Calu3 (cell line): Measurements from ENCODE around the gene TBL2. TPM values are rescaled to one million over a fixed set of nuclear protein-coding genes. Genes with fewer than 3 reads are reported as not detected.
"Not testable (repeated sequence)": the region's sequence is repeated elsewhere in the genome, so short reads cannot be mapped to it uniquely, and the experiment has no call there.

ENCODE experiments used
- BruUV-seq: library from RNA; stranded (reverse); fragments of 400-500 nt; replicated peaks from 2 replicates; lab custom pipeline; 2021; lab: Mats Ljungman, UMichigan
- CTCF ChIA-PET: fragments of 300-600 bp; sonication (Branson Sonifier 250); formaldehyde crosslinking; loops from one replicate; lab custom pipeline; 2022; ENCODE audit warnings: antibody characterized with exemption; lab: Charles Lee
- DNase-seq: peaks from one replicate; pipeline ENCODE4 v3.0.0; 2022
- H3K27ac Mint-ChIP-seq: one replicate; pipeline ENCODE4 v1.8.0; 2022; ENCODE audit warnings: mixed read lengths; ENCODE audit not compliant: unreplicated experiment
- H3K27me3 Mint-ChIP-seq: one replicate; pipeline ENCODE4 v1.8.0; 2022; ENCODE audit warnings: mixed read lengths; ENCODE audit not compliant: unreplicated experiment
- H3K36me3 Mint-ChIP-seq: one replicate; pipeline ENCODE4 v1.8.0; 2022; ENCODE audit warnings: mild to moderate bottlenecking, moderate library complexity, mixed read lengths; ENCODE audit not compliant: insufficient read depth, unreplicated experiment
- H3K4me1 Mint-ChIP-seq: one replicate; pipeline ENCODE4 v1.8.0; 2022; ENCODE audit warnings: mild to moderate bottlenecking, low read depth, mixed read lengths; ENCODE audit not compliant: unreplicated experiment
- H3K4me3 Mint-ChIP-seq: one replicate; pipeline ENCODE4 v1.8.0; 2022; ENCODE audit warnings: mild to moderate bottlenecking, low read depth, moderate library complexity, mixed read lengths; ENCODE audit not compliant: unreplicated experiment
- H3K9me3 Mint-ChIP-seq: one replicate; pipeline ENCODE4 v1.8.0; 2022; ENCODE audit warnings: low read depth, mixed read lengths; ENCODE audit not compliant: unreplicated experiment
- CTCF ChIP-seq: fragments of 200-600 bp; IDR thresholded peaks from one replicate; pipeline ENCODE4 v1.8.0; 2022; ENCODE audit warnings: antibody characterized with exemption; ENCODE audit not compliant: unreplicated experiment
- intact Hi-C: fragments of 100-400 bp; cut with micrococcal nuclease; formaldehyde crosslinking; loops from one replicate; pipeline ENCODE4 v1.10.0; 2022; ENCODE audit not compliant: unreplicated experiment
- total RNA-seq: library from RNA; stranded (reverse); gene quantifications from 2 replicates; pipeline ENCODE4 v1.2.3, GENCODE V29; 2022

TBL2 gene
- total RNA-seq, 1 experiment from 2014 or later, result 35.9 TPM

- no TSS peak for BruUV-seq
- CTCF ChIA-PET, result interaction anchor here (0.6 to 1.1 kb wide), 3 partner anchors 23 to 52 kb away, joined by 4 to 9 read pairs (median 5); no protein-coding TSS in a partner anchor
- H3K27ac Mint-ChIP-seq, result no peak overlapping the region
- H3K36me3 Mint-ChIP-seq, result peaks cover 15% of the 10 kb centered on the region
- TF ChIP-seq CTCF, result no peak
- intact Hi-C loops, result no loop called here
- H3K9me3 Mint-ChIP-seq, result no peaks in the 10 kb centered on the region
- DNase-seq, result no peak
- H3K4me1 Mint-ChIP-seq, result no peaks in the 10 kb centered on the region
- H3K4me3 Mint-ChIP-seq, result no peak overlapping the region
- H3K27me3 Mint-ChIP-seq, result peaks cover 19% of the 10 kb centered on the region
These were observed 43.0 kb upstream of the TBL2 start for GRCh38 chr7:73621168-73622063.

- BruUV-seq, DNase-seq, H3K4me3 Mint-ChIP-seq, intact Hi-C loops, CTCF ChIA-PET, H3K27ac Mint-ChIP-seq, H3K4me1 Mint-ChIP-seq, H3K9me3 Mint-ChIP-seq: not testable (repeated sequence)
- H3K27me3 Mint-ChIP-seq, result peaks cover 19% of the 10 kb centered on the region
- peaks cover 15% of the 10 kb centered on the region for H3K36me3 Mint-ChIP-seq
These were observed 41.0 kb upstream of the TBL2 start for GRCh38 chr7:73619394-73619793.

- Mint-ChIP-seq H3K36me3 (peaks cover 6% of the 10 kb centered on the region), H3K27ac (no peak overlapping the region), H3K4me3 (no peak overlapping the region), H3K27me3 (peaks cover 12% of the 10 kb centered on the region), H3K9me3 (no peaks in the 10 kb centered on the region), H3K4me1 (no peaks in the 10 kb centered on the region)
- TF ChIP-seq CTCF, result no peak
- BruUV-seq, result no TSS peak
- no peak for DNase-seq
- CTCF ChIA-PET, result no interaction called here
- intact Hi-C loops, result no loop called here
These were observed 40.2 kb upstream of the TBL2 start for GRCh38 chr7:73618538-73618937.

- H3K27ac Mint-ChIP-seq, DNase-seq, CTCF ChIA-PET, H3K9me3 Mint-ChIP-seq, intact Hi-C loops, H3K4me3 Mint-ChIP-seq, BruUV-seq, H3K27me3 Mint-ChIP-seq, H3K36me3 Mint-ChIP-seq, H3K4me1 Mint-ChIP-seq: not testable (repeated sequence)
These were observed 39.1 kb upstream of the TBL2 start for GRCh38 chr7:73617520-73617919.

GRCh38 chr7:73615886-73616285 lies 37.5 kb upstream of the TBL2 start:
- CTCF ChIA-PET, result no interaction called here
- H3K27me3 Mint-ChIP-seq, result no peaks in the 10 kb centered on the region
- intact Hi-C loops, result no loop called here
- peaks cover 4% of the 10 kb centered on the region for H3K36me3 Mint-ChIP-seq
- no peak for DNase-seq
- peaks cover 9% of the 10 kb centered on the region for H3K4me1 Mint-ChIP-seq
- no peak overlapping the region for H3K27ac Mint-ChIP-seq
- no peak overlapping the region for H3K4me3 Mint-ChIP-seq
- no peaks in the 10 kb centered on the region for H3K9me3 Mint-ChIP-seq
- no peak for TF ChIP-seq CTCF
- BruUV-seq, result no TSS peak

GRCh38 chr7:73614937-73615336 lies 36.6 kb upstream of the TBL2 start:
- H3K27ac Mint-ChIP-seq, H3K4me1 Mint-ChIP-seq, intact Hi-C loops, H3K27me3 Mint-ChIP-seq, BruUV-seq, H3K4me3 Mint-ChIP-seq, DNase-seq, H3K36me3 Mint-ChIP-seq, CTCF ChIA-PET, H3K9me3 Mint-ChIP-seq: not testable (repeated sequence)
